Stomach (tissue), 4 donors: ENCODE data around the gene TIPARP.

ENCODE experiments used
- POLR2A ChIP-seq, 4 donors: fragments of 450-650 bp; IDR thresholded peaks; one replicate each; pipeline ENCODE4 v1.6.1; 2016; ENCODE audit warnings: antibody characterized with exemption in 4 of 4, control low read depth in 2 of 4, mild to moderate bottlenecking in 1 of 4, moderate library complexity in 1 of 4
- TF ChIP-seq, protein P1 (sequence below), 7 experiments: fragments of 450-650 bp in 4 of 7; fragments of 200-600 bp in 3 of 7; sonication (generic) in 3 of 7; IDR thresholded peaks; one replicate each; pipeline ENCODE4 v1.5.1; 2016 to 2019; ENCODE audit warnings: antibody characterized with exemption in 7 of 7, control low read depth in 2 of 7, mild to moderate bottlenecking in 1 of 7

DNA sequence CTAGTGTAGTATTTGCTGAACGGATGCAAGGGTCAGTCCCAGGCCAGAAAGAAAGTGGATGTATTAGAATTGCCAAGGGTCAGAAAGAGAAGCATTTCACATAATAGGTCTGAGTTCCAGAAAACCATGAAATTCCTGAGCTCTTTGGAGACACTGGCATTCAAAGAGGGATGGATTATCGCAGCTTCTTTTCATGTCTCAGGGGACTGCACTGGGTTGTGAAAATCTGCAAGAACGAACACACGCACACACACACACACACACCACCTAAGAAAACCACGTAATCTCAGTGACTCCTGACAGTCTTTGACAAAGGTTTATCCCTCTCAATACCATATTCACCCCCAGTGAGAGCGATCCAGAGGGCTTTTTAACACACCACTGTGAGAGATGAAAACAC lies 57.9 kb downstream of the TIPARP start:
- TF ChIP-seq, protein P1, sequence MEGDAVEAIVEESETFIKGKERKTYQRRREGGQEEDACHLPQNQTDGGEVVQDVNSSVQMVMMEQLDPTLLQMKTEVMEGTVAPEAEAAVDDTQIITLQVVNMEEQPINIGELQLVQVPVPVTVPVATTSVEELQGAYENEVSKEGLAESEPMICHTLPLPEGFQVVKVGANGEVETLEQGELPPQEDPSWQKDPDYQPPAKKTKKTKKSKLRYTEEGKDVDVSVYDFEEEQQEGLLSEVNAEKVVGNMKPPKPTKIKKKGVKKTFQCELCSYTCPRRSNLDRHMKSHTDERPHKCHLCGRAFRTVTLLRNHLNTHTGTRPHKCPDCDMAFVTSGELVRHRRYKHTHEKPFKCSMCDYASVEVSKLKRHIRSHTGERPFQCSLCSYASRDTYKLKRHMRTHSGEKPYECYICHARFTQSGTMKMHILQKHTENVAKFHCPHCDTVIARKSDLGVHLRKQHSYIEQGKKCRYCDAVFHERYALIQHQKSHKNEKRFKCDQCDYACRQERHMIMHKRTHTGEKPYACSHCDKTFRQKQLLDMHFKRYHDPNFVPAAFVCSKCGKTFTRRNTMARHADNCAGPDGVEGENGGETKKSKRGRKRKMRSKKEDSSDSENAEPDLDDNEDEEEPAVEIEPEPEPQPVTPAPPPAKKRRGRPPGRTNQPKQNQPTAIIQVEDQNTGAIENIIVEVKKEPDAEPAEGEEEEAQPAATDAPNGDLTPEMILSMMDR (IDR thresholded peaks at IDR 0.05): no peak
- no peak for TF ChIP-seq POLR2A (IDR thresholded peaks at IDR 0.05)
